Coronary artery (tissue), 2 donors: ENCODE data around the gene TXNIP.
"Not testable (repeated sequence)": the region's sequence is repeated elsewhere in the genome, so short reads cannot be mapped to it uniquely, and the experiment has no call there.

ENCODE experiments used
- DNase-seq: peaks from one replicate; pipeline ENCODE4 v3.0.0-alpha.2; 2017; ENCODE audit warnings: low spot score
- H3K27ac ChIP-seq, 2 donors: fragments of 200-600 bp; sonication (generic); one replicate each; pipeline ENCODE4 v1.5.1; 2016 to 2019
- H3K4me3 ChIP-seq: fragments of 200-600 bp; sonication (generic); 2 replicates; pipeline ENCODE4 v1.5.1; 2016; ENCODE audit warnings: mild to moderate bottlenecking, moderate library complexity
- CTCF ChIP-seq: fragments of 200-600 bp; sonication (generic); IDR thresholded peaks from one replicate; pipeline ENCODE4 v1.5.1; 2019; ENCODE audit warnings: antibody characterized with exemption

Gene TXNIP

GRCh38 chr1:146031476-146031875, 35.1 kb upstream of the TXNIP start:
- TF ChIP-seq CTCF: no peak
- DNase-seq: no peak
- Histone ChIP-seq H3K27ac (no peak overlapping the region), H3K4me3 (no peak overlapping the region)

- TF ChIP-seq CTCF: no peak
- Histone ChIP-seq H3K27ac (no peak overlapping the region), H3K4me3 (no peak overlapping the region)
- DNase-seq: no peak
These were observed 32.7 kb upstream of the TXNIP start for GRCh38 chr1:146029117-146029516.

- not testable (repeated sequence) for H3K4me3 ChIP-seq, DNase-seq, H3K27ac ChIP-seq
These were observed 30.3 kb upstream of the TXNIP start for GRCh38 chr1:146026650-146027049.

- DNase-seq, H3K4me3 ChIP-seq, H3K27ac ChIP-seq: not testable (repeated sequence)
These were observed 29.6 kb upstream of the TXNIP start for GRCh38 chr1:146025787-146026495.

GRCh38 chr1:146022403-146023127, 26.2 kb upstream of the TXNIP start:
- TF ChIP-seq CTCF: no peak
- no peak for DNase-seq
- Histone ChIP-seq H3K4me3 (no peak overlapping the region), H3K27ac (no peak overlapping the region)

GRCh38 chr1:146021622-146022402, 25.4 kb upstream of the TXNIP start, which contains the start of gene HJV:
Gene HJV, minus strand, starts transcription at chr1:146021735. Its CDS starts 1,504 bp downstream, at chr1:146020231.
- no peak for TF ChIP-seq CTCF
- no peak within 1 kb of the TSS for H3K27ac ChIP-seq
- no peak for DNase-seq
- H3K4me3 ChIP-seq: no peak within 1 kb of the TSS

- TF ChIP-seq CTCF: no peak
- Histone ChIP-seq H3K4me3 (no peak overlapping the region), H3K27ac (no peak overlapping the region)
- DNase-seq: no peak
These were observed 24.7 kb upstream of the TXNIP start for GRCh38 chr1:146021050-146021445.
